Measurements from ENCODE around the gene MMP24OS. TPM values are rescaled to one million over a fixed set of nuclear protein-coding genes. Genes with fewer than 3 reads are reported as not detected.

The MMP24OS gene
- total RNA-seq, 4 donors from 2014 or later = 25.2 to 46.8 (median 35.2) TPM

DNA sequence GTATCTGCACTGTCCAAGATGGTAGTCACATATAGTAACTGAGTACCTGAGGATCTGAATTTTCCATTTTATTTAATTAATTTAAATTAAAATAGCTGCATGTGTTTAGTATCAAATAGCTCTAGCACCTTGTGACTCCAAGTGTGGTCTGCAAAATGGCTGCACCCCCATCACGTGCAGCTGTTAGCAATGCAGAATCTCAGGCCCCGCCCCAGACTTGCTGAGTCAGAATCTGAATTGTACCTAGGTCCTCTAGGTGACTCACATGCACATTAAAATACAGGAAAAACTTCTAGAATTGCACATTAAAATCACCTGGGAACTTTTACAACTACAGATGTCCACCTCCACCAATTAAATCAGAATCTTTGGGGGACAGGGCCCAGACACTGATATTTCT is 33.5 kb upstream of the MMP24OS start:
- DNase-seq (ENCODE audit: low spot score in 2 of 2) = no peak
- 76% methylated on average over 2 of the region's 2 CpGs for WGBS
- Histone ChIP-seq H3K4me3 (no peak overlapping the region), H3K4me1 (peaks cover 38% of the 10 kb centered on the region), H3K9me3 (no peaks in the 10 kb centered on the region), H3K27me3 (no peaks in the 10 kb centered on the region), H3K36me3 (no peaks in the 10 kb centered on the region), H3K27ac (no peak overlapping the region)
- no peak for TF ChIP-seq POLR2A (IDR thresholded peaks at IDR 0.05)
- TF ChIP-seq, protein P1, sequence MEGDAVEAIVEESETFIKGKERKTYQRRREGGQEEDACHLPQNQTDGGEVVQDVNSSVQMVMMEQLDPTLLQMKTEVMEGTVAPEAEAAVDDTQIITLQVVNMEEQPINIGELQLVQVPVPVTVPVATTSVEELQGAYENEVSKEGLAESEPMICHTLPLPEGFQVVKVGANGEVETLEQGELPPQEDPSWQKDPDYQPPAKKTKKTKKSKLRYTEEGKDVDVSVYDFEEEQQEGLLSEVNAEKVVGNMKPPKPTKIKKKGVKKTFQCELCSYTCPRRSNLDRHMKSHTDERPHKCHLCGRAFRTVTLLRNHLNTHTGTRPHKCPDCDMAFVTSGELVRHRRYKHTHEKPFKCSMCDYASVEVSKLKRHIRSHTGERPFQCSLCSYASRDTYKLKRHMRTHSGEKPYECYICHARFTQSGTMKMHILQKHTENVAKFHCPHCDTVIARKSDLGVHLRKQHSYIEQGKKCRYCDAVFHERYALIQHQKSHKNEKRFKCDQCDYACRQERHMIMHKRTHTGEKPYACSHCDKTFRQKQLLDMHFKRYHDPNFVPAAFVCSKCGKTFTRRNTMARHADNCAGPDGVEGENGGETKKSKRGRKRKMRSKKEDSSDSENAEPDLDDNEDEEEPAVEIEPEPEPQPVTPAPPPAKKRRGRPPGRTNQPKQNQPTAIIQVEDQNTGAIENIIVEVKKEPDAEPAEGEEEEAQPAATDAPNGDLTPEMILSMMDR (IDR thresholded peaks at IDR 0.05) = no peak
- no peak for TF ChIP-seq POLR2AphosphoS5 (IDR thresholded peaks at IDR 0.05)
- TF ChIP-seq EP300 (IDR thresholded peaks at IDR 0.05) = no peak

DNA sequence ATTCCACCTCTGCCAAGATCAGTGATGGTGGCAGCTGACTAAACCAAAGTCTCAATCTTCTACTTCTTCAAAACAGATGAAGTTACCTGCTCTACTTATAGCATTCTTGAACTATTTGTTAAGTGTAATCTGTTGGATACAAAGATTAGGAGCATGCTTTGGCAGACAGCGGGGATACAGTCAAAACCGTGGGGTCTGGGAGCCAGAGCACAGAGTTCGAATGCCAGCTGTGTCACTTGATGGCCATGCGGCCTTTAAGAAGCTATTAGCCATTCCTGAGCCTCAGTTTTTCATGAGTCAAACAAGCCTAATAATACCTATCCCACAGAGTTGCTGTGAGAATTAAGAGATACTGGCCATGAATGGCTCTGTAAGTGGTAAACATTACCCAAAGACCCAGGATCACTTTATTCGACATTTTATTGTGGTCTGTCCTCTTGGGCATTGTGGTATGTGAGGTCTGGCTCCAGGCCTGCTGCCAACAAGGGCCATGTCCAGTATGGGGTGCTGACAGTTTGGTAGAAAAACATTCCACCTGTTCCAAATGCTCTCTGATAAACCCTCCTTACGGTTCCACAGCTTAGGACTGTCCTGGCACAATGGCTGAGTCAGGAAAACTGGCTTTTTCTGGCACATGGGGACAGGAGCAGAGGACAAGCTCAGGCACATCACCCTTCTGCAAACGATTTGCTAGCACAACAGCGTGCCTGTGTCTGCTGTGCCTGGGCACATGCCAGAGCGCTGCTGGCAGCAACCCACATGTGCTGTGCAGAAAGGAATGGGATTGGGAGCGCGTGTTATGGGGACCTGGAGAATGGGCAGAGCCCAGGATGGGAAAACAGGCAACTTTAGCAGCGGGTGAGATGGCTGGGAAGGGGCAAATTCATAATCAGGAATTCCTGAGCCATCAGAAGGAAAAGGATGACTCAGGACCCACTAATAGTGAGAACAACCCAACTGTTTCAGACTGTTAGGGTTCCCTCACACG is 30.0 kb upstream of the MMP24OS start:
- Histone ChIP-seq H3K4me3 (no peak overlapping the region), H3K27me3 (no peaks in the 10 kb centered on the region), H3K9me3 (no peaks in the 10 kb centered on the region), H3K27ac (peak overlapping the region; percentile 86), H3K4me1 (peaks cover 70% of the 10 kb centered on the region), H3K36me3 (no peaks in the 10 kb centered on the region)
- WGBS = 34% methylated on average over 13 of the region's 13 CpGs
- TF ChIP-seq POLR2A (IDR thresholded peaks at IDR 0.05) (no peak), POLR2AphosphoS5 (IDR thresholded peaks at IDR 0.05) (peak in 2 of 3 donors; percentile 69 to 79), EP300 (IDR thresholded peaks at IDR 0.05) (no peak)
- TF ChIP-seq, protein P1 (IDR thresholded peaks at IDR 0.05) = no peak
- DNase-seq (ENCODE audit: low spot score in 2 of 2) = no peak

DNA sequence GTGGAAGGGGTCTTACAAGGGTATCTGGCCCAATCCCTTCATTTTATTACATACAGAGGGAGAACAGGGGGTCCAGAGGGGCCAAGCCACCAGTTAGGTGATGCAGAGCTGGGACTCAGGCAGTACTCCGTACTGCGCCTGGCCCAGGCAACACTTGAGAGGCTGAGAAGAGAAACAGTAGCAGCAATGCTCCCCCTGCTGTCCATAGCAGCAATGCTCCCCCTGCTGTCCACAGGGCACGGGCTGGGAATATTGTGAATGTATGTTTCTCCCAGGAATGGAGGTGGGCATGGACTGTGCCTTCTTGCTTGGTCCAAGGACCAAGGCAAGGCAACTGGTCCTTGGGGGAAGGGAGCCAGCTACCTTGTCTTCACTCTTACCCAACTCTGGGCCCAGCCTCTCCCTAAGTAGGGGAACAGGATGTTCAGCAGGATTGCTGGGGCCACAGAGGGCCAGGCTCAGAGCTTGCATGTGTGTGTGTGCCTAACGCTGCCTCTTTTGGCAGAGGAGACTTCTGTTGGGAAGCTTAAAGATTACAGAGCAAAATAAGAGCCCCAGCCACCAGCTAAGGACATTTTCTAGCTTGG is 29.1 kb upstream of the MMP24OS start:
- Histone ChIP-seq H3K27me3 (no peaks in the 10 kb centered on the region), H3K4me3 (no peak overlapping the region), H3K36me3 (no peaks in the 10 kb centered on the region), H3K4me1 (peaks cover 70% of the 10 kb centered on the region), H3K9me3 (no peaks in the 10 kb centered on the region), H3K27ac (peak overlapping the region; percentile 86)
- DNase-seq (ENCODE audit: low spot score in 2 of 2) = no peak
- TF ChIP-seq EP300 (IDR thresholded peaks at IDR 0.05) = no peak
- TF ChIP-seq, protein P1 (IDR thresholded peaks at IDR 0.05) = peak in 1 of 2 donors; percentile 42
- no peak for TF ChIP-seq POLR2A (IDR thresholded peaks at IDR 0.05)
- TF ChIP-seq POLR2AphosphoS5 (IDR thresholded peaks at IDR 0.05) = peak in 1 of 3 donors; percentile 75
- WGBS = 52% methylated on average over 4 of the region's 4 CpGs

DNA sequence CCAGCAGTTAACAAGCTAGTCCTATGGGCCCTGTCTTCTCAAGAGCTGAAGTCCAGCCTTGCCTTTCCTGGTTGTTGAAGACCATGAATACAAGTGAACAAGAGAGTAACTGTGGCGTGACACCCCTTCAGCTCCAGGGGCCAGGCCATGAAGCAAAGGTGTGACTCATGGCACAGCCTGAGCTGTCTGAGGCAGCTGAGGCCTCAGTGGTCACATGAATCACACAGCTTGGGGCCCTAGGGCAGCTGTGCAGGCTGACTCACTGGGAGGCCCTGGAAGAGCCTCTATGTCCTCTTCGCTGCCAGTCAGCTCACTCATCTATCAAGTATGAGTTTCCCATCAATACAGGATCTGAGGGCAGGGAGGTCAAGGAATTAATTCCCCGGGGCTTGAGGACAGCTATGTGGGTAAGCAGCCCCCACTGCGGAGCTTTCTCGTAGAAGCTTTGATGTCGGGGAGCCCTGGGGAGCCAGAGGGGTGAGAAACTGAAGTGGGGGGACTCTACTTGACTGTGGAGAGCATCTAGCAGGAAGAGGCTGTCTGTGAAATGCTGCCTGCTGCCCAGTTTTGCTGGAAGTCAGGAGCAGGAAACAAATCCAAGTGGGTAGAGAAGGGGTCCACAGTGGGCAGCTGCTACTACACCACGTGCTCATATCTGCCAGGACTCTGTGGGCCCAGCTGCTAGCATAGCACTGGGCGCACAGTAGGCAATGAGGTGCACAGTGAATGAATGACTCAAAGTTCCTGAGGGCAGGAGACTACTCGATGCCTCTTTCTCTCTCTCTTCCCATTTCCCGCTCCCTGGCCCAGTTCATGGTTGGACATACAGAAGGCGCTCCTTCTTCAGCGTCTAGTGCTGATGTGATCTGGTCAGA is 28.0 kb upstream of the MMP24OS start:
- no peaks in the 10 kb centered on the region for H3K9me3 ChIP-seq

More for the DNA sequence above, 28.0 kb upstream of the MMP24OS start:
- 64% methylated on average over 8 of the region's 12 CpGs for WGBS
- TF ChIP-seq POLR2A (IDR thresholded peaks at IDR 0.05) (no peak), EP300 (IDR thresholded peaks at IDR 0.05) (no peak), POLR2AphosphoS5 (IDR thresholded peaks at IDR 0.05) (peak; percentile 11 to 83 (median 46))
- TF ChIP-seq, protein P1 (IDR thresholded peaks at IDR 0.05) = no peak
- no peak for DNase-seq (ENCODE audit: low spot score in 2 of 2)
- no peak overlapping the region for H3K4me3 ChIP-seq
- peak overlapping the region; percentile 86 for H3K27ac ChIP-seq
- H3K36me3 ChIP-seq = no peaks in the 10 kb centered on the region
- H3K27me3 ChIP-seq = no peaks in the 10 kb centered on the region
- peaks cover 64% of the 10 kb centered on the region for H3K4me1 ChIP-seq
